OCI-LY1 (cell line): Measurements from ENCODE around the gene ACAD10.

Experiments
- H2AFZ ChIP-seq: fragments of 200-600 bp; sonication (generic), shearing (Covaris generic); 2 replicates; pipeline ENCODE4 v1.6.0; 2014; ENCODE audit warnings: antibody characterized with exemption, mild to moderate bottlenecking, low read length
- H3F3A ChIP-seq: fragments of 200-600 bp; sonication (generic), shearing (Covaris generic); 2 replicates; pipeline ENCODE4 v1.6.0; 2014; ENCODE audit warnings: mild to moderate bottlenecking, antibody characterized with exemption, low read length, moderate library complexity; ENCODE audit not compliant: insufficient read depth
- H3K27ac ChIP-seq: fragments of 200-600 bp; sonication (generic); 2 replicates; pipeline ENCODE4 v1.5.1; 2014; ENCODE audit warnings: low read length, mixed run types, mild to moderate bottlenecking, low read depth; ENCODE audit not compliant: poor library complexity, severe bottlenecking
- H3K27me3 ChIP-seq: fragments of 200-600 bp; sonication (generic); 2 replicates; pipeline ENCODE4 v1.6.0; 2014; ENCODE audit warnings: antibody characterized with exemption, mild to moderate bottlenecking, low read length, moderate library complexity; ENCODE audit not compliant: insufficient read depth
- H3K36me3 ChIP-seq: fragments of 200-600 bp; sonication (generic); 2 replicates; pipeline ENCODE4 v1.6.1; 2014; ENCODE audit warnings: mild to moderate bottlenecking, antibody characterized with exemption, low read length, moderate library complexity, mixed read lengths; ENCODE audit not compliant: insufficient read depth
- H3K4me1 ChIP-seq: fragments of 200-600 bp; sonication (generic); 2 replicates; pipeline ENCODE4 v1.5.1; 2014; ENCODE audit warnings: mild to moderate bottlenecking, low read length, moderate library complexity; ENCODE audit not compliant: insufficient read depth, severe bottlenecking
- H3K4me2 ChIP-seq: fragments of 200-600 bp; sonication (generic), shearing (Covaris generic); 2 replicates; pipeline ENCODE4 v1.6.1; 2014; ENCODE audit warnings: low read length
- H3K4me3 ChIP-seq: fragments of 200-600 bp; sonication (generic); 2 replicates; pipeline ENCODE4 v1.5.1; 2014; ENCODE audit warnings: low read length, low read depth, mild to moderate bottlenecking, mixed read lengths; ENCODE audit not compliant: poor library complexity, severe bottlenecking
- H3K79me2 ChIP-seq: fragments of 200-600 bp; shearing (Covaris generic); 2 replicates; pipeline ENCODE4 v1.6.1; 2016; ENCODE audit warnings: mixed run types, low read length, mixed read lengths; ENCODE audit not compliant: insufficient read depth
- H3K9ac ChIP-seq: fragments of 200-600 bp; sonication (generic), shearing (Covaris generic); 2 replicates; pipeline ENCODE4 v1.6.1; 2014; ENCODE audit warnings: mild to moderate bottlenecking, low read length, mixed read lengths
- H3K9me2 ChIP-seq: fragments of 200-600 bp; sonication (generic), shearing (Covaris generic); 2 replicates; pipeline ENCODE4 v1.6.1; 2014; ENCODE audit warnings: low read depth, mild to moderate bottlenecking, low read length, mixed read lengths
- H3K9me3 ChIP-seq: fragments of 200-600 bp; shearing (Covaris generic); 2 replicates; pipeline ENCODE4 v1.6.1; 2014; ENCODE audit warnings: low read length, mixed read lengths
- H4K20me1 ChIP-seq: fragments of 200-600 bp; sonication (generic), shearing (Covaris generic); 2 replicates; pipeline ENCODE4 v1.6.0; 2016; ENCODE audit warnings: mild to moderate bottlenecking, low read length; ENCODE audit not compliant: insufficient read depth
- CTCF ChIP-seq: fragments of 200-600 bp; sonication (generic), shearing (Covaris generic); IDR thresholded peaks from 2 replicates; pipeline ENCODE4 v1.5.1; 2017; ENCODE audit warnings: mild to moderate bottlenecking, antibody characterized with exemption, low read length, moderate library complexity, mixed read lengths
- EZH2 ChIP-seq: fragments of 200-600 bp; sonication (generic), shearing (Covaris generic); IDR thresholded peaks from 2 replicates; pipeline ENCODE4 v1.8.0; 2017; ENCODE audit warnings: borderline replicate concordance, mixed run types, mild to moderate bottlenecking, antibody characterized with exemption, low read length, moderate library complexity, mixed read lengths

The ACAD10 gene

GRCh38 chr12:111791507-111791906 is 105.7 kb downstream of the ACAD10 start:
- no peaks in the 10 kb centered on the region for H3K36me3 ChIP-seq
- no peaks in the 10 kb centered on the region for H3K27me3 ChIP-seq
- no peak overlapping the region for H3K9ac ChIP-seq
- H2AFZ ChIP-seq, result no peak overlapping the region
- no peak overlapping the region for H3K4me2 ChIP-seq
- no peaks in the 10 kb centered on the region for H4K20me1 ChIP-seq
- TF ChIP-seq EZH2 (no peak), CTCF (no peak)
- no peak overlapping the region for H3K27ac ChIP-seq
- no peaks in the 10 kb centered on the region for H3F3A ChIP-seq
- no peak overlapping the region for H3K4me3 ChIP-seq
- H3K9me3 ChIP-seq, result no peaks in the 10 kb centered on the region
- no peaks in the 10 kb centered on the region for H3K79me2 ChIP-seq
- H3K9me2 ChIP-seq, result no peaks in the 10 kb centered on the region
- H3K4me1 ChIP-seq, result no peaks in the 10 kb centered on the region

GRCh38 chr12:111792155-111792855 is 106.5 kb downstream of the ACAD10 start:
- Histone ChIP-seq H3K4me1 (no peaks in the 10 kb centered on the region), H4K20me1 (no peaks in the 10 kb centered on the region), H3K9me2 (no peaks in the 10 kb centered on the region), H3K9ac (no peak overlapping the region), H3K36me3 (no peaks in the 10 kb centered on the region), H3F3A (no peaks in the 10 kb centered on the region), H2AFZ (no peak overlapping the region), H3K4me3 (no peak overlapping the region), H3K9me3 (no peaks in the 10 kb centered on the region), H3K4me2 (no peak overlapping the region), H3K27me3 (no peaks in the 10 kb centered on the region), H3K79me2 (no peaks in the 10 kb centered on the region), H3K27ac (no peak overlapping the region)
- no peak for TF ChIP-seq CTCF
- TF ChIP-seq EZH2, result no peak

GRCh38 chr12:111792856-111793235 is 107.0 kb downstream of the ACAD10 start:
- no peaks in the 10 kb centered on the region for H3K36me3 ChIP-seq
- H3K4me1 ChIP-seq, result no peaks in the 10 kb centered on the region
- no peak overlapping the region for H2AFZ ChIP-seq
- no peaks in the 10 kb centered on the region for H3K79me2 ChIP-seq
- no peaks in the 10 kb centered on the region for H3K27me3 ChIP-seq
- no peaks in the 10 kb centered on the region for H3K9me2 ChIP-seq
- no peak overlapping the region for H3K9ac ChIP-seq
- no peak overlapping the region for H3K4me2 ChIP-seq
- no peaks in the 10 kb centered on the region for H3F3A ChIP-seq
- no peak overlapping the region for H3K27ac ChIP-seq
- H3K4me3 ChIP-seq, result no peak overlapping the region
- no peaks in the 10 kb centered on the region for H4K20me1 ChIP-seq
- no peaks in the 10 kb centered on the region for H3K9me3 ChIP-seq
- TF ChIP-seq EZH2, result no peak
- no peak for TF ChIP-seq CTCF
